ENCODE results near the gene GPR142. TPM values are rescaled to one million over a fixed set of nuclear protein-coding genes. Genes with fewer than 3 reads are reported as not detected.

GPR142 gene
- total RNA-seq, 1 donor from 2014 or later: not detected

DNA sequence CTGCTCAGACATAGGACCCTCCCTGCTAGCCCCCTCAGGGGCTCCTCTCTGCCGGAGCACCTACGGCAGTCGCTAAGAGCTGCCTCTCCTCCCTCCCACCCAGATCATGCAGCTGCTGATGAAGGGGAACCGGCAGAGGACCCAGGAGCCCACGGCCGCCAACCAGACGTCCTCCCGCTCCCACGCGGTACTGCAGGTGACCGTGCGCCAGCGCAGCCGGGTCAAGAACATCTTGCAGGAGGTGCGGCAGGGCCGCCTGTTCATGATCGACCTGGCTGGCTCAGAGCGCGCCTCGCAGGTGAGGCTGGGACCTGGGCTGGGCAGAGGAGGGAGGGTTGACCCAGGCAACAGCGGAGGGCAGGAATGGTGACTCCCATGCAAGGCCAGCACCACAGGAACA lies 22.6 kb upstream of the GPR142 start:
- Mint-ChIP-seq H3K4me1 (no peaks in the 10 kb centered on the region), H3K27ac (no peak overlapping the region), H3K4me3 (no peak overlapping the region), H3K27me3 (ENCODE audit: low read depth) (peaks cover 54% of the 10 kb centered on the region), H3K9me3 (no peaks in the 10 kb centered on the region), H3K36me3 (no peaks in the 10 kb centered on the region)
- TF ChIP-seq, protein P1, sequence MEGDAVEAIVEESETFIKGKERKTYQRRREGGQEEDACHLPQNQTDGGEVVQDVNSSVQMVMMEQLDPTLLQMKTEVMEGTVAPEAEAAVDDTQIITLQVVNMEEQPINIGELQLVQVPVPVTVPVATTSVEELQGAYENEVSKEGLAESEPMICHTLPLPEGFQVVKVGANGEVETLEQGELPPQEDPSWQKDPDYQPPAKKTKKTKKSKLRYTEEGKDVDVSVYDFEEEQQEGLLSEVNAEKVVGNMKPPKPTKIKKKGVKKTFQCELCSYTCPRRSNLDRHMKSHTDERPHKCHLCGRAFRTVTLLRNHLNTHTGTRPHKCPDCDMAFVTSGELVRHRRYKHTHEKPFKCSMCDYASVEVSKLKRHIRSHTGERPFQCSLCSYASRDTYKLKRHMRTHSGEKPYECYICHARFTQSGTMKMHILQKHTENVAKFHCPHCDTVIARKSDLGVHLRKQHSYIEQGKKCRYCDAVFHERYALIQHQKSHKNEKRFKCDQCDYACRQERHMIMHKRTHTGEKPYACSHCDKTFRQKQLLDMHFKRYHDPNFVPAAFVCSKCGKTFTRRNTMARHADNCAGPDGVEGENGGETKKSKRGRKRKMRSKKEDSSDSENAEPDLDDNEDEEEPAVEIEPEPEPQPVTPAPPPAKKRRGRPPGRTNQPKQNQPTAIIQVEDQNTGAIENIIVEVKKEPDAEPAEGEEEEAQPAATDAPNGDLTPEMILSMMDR (IDR thresholded peaks at IDR 0.05; ENCODE audit: unreplicated experiment): no peak
- no peak for DNase-seq (ENCODE audit: low spot score in 2 of 2, unreplicated experiment in 2 of 2)

DNA sequence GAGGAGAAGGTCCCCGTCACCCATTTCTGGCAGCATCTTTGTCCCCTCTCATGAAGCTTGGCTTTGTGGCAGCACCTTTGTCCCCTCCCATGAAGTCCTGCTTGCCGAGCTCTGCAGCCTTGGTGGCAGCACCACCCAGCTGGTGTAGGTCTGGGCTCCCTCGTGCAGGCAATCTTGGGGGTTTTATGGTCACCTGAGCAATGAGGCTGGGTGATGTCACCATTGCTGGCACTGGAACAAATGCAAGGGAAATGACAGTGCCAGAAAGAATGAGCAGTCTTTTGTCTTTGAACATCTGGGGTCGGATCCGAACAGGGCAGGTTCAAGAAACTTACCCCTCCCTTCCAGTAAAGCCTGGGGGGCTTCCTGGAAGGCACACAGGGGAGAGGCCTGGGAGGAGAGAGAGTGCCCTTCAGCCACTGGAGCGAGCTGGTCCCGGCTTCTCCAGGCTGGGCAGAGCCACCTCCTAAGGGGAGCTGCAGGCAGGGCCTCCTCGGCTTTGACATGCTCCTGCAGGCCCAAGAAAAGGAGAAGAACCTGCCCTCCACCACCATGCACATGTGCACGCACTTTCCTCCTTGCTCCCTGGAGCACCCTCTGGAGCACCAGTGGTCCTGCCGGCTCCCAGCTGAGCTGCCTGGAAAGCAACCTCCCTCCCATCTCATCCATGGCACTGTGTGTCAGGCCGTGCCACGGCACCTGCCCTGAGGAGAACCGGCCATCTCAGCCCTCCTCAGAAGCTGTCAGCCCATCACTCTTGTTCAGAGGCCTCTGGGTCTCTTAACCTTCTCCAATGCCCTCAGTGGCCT lies 21.7 kb upstream of the GPR142 start:
- DNase-seq (ENCODE audit: low spot score in 2 of 2, unreplicated experiment in 2 of 2): no peak
- Mint-ChIP-seq H3K27me3 (ENCODE audit: low read depth) (peaks cover 60% of the 10 kb centered on the region), H3K36me3 (no peaks in the 10 kb centered on the region), H3K27ac (no peak overlapping the region), H3K4me3 (no peak overlapping the region), H3K4me1 (no peaks in the 10 kb centered on the region), H3K9me3 (no peaks in the 10 kb centered on the region)
- TF ChIP-seq, protein P1 (IDR thresholded peaks at IDR 0.05; ENCODE audit: unreplicated experiment): no peak

DNA sequence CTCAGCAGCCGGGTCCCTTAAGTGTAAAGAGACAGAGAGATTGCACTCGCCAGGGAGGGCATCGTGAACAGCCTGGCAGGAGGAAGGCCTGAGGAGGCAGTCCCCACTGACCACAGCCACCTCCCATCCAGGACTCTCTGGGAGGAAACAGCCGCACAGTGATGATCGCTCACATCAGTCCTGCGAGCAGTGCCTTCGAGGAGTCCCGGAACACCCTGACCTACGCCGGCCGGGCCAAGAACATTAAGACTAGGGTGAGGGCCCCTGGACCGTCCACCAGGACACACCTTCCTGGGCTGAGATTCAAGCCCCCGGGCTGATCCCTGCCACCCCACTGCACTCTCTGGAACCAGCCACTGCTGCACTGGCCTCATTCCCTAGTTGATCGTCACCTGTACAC lies 19.7 kb upstream of the GPR142 start:
- Mint-ChIP-seq H3K27me3 (ENCODE audit: low read depth) (peaks cover 79% of the 10 kb centered on the region), H3K36me3 (no peaks in the 10 kb centered on the region), H3K4me1 (no peaks in the 10 kb centered on the region), H3K9me3 (no peaks in the 10 kb centered on the region), H3K4me3 (no peak overlapping the region), H3K27ac (no peak overlapping the region)
- no peak for DNase-seq (ENCODE audit: low spot score in 2 of 2, unreplicated experiment in 2 of 2)
- TF ChIP-seq, protein P1 (IDR thresholded peaks at IDR 0.05; ENCODE audit: unreplicated experiment): no peak

DNA sequence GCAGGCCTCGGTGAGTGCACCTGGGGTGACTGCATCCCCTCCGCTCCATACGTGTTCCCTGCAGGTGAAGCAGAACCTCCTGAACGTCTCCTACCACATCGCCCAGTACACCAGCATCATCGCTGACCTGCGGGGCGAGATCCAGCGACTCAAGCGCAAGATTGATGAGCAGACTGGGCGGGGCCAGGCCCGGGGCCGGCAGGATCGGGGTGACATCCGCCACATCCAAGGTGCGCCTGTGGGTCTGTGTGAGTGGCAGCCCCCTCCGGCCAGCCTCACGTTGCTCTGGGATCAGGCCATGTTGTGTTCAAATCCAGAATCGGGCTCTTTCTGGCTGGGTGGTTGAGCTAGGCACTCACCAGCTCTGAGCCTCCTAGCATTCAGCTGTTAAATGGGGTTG lies 18.2 kb upstream of the GPR142 start:
- H3K36me3 Mint-ChIP-seq: no peaks in the 10 kb centered on the region
- peaks cover 94% of the 10 kb centered on the region for H3K27me3 Mint-ChIP-seq (ENCODE audit: low read depth)

DNA sequence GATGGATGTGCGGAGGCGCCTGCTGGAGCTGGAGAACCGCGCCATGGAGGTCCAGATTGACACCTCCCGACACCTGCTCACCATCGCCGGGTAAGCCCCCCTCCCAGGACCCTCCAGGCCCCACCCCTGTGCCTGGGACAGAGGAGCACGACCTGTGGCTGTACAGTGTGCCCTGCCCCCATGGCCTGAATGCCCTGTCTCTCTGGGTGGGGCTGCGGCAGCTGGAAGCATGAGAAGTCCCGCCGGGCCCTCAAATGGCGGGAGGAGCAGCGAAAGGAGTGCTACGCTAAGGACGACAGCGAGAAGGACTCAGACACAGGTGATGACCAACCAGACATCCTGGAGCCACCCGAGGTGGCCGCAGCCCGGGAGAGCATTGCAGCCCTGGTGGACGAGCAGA lies 16.8 kb upstream of the GPR142 start:
- Mint-ChIP-seq H3K9me3 (no peaks in the 10 kb centered on the region), H3K27me3 (ENCODE audit: low read depth) (peaks cover 96% of the 10 kb centered on the region), H3K36me3 (no peaks in the 10 kb centered on the region), H3K4me1 (no peaks in the 10 kb centered on the region), H3K4me3 (no peak overlapping the region), H3K27ac (no peak overlapping the region)
- no peak for DNase-seq (ENCODE audit: low spot score in 2 of 2, unreplicated experiment in 2 of 2)
- TF ChIP-seq, protein P1 (IDR thresholded peaks at IDR 0.05; ENCODE audit: unreplicated experiment): no peak

More for the DNA sequence above, 18.2 kb upstream of the GPR142 start:
- Mint-ChIP-seq H3K4me3 (no peak overlapping the region), H3K4me1 (no peaks in the 10 kb centered on the region), H3K27ac (no peak overlapping the region), H3K9me3 (no peaks in the 10 kb centered on the region)
- TF ChIP-seq, protein P1 (IDR thresholded peaks at IDR 0.05; ENCODE audit: unreplicated experiment): no peak
- DNase-seq (ENCODE audit: low spot score in 2 of 2, unreplicated experiment in 2 of 2): no peak

Data from mesothelial cell of epicardium (in vitro differentiated cells).